Astrocyte (in vitro differentiated cells and primary cell): ENCODE data around the gene SPOCK1. TPM values are rescaled to one million over a fixed set of nuclear protein-coding genes. Genes with fewer than 3 reads are reported as not detected.

Experiments
- DNase-seq: peaks from one replicate; pipeline ENCODE4 v3.0.0-alpha.2; 2010; ENCODE audit warnings: low read depth
- FAIRE-seq: peaks from 2 replicates; lab custom pipeline; 2011; peaks lifted over from hg19 to GRCh38; lab: Jason Lieb, UNC
- H2AFZ ChIP-seq: 2 replicates; pipeline ENCODE4 v1.6.0; 2012; ENCODE audit warnings: low read depth, low read length, inconsistent platforms
- H3K27ac ChIP-seq: 2 replicates; pipeline ENCODE4 v1.5.1; 2011; ENCODE audit warnings: low read depth, low read length, inconsistent platforms
- H3K27me3 ChIP-seq: 2 replicates; pipeline ENCODE4 v1.6.0; 2011; ENCODE audit warnings: low read length, inconsistent platforms; ENCODE audit not compliant: insufficient read depth
- H3K36me3 ChIP-seq: 2 replicates; pipeline ENCODE4 v1.5.1; 2011; ENCODE audit warnings: low read length, inconsistent platforms; ENCODE audit not compliant: insufficient read depth
- H3K4me1 ChIP-seq: 2 replicates; pipeline ENCODE4 v1.5.1; 2011; ENCODE audit warnings: low read length, inconsistent platforms; ENCODE audit not compliant: insufficient read depth
- H3K4me2 ChIP-seq: 2 replicates; pipeline ENCODE4 v1.6.0; 2012; ENCODE audit warnings: low read length, inconsistent platforms
- H3K4me3 ChIP-seq: 2 replicates; pipeline ENCODE4 v1.5.1; 2011; ENCODE audit warnings: low read depth, mild to moderate bottlenecking, low read length, inconsistent platforms; ENCODE audit not compliant: insufficient read depth
- H3K79me2 ChIP-seq: 2 replicates; pipeline ENCODE4 v1.6.0; 2012; ENCODE audit warnings: mild to moderate bottlenecking, low read length, inconsistent platforms; ENCODE audit not compliant: insufficient read depth
- H3K9ac ChIP-seq: 2 replicates; pipeline ENCODE4 v1.6.0; 2012; ENCODE audit warnings: mild to moderate bottlenecking, low read length, inconsistent platforms
- H3K9me3 ChIP-seq: 2 replicates; pipeline ENCODE4 v1.5.1; 2012; ENCODE audit warnings: low read depth, mild to moderate bottlenecking, low read length, inconsistent platforms; ENCODE audit not compliant: insufficient read depth
- H4K20me1 ChIP-seq: 2 replicates; pipeline ENCODE4 v1.6.0; 2012; ENCODE audit warnings: low read length, inconsistent platforms; ENCODE audit not compliant: insufficient read depth
- H3K27ac Mint-ChIP-seq: one replicate; pipeline ENCODE4 v1.8.0; 2021; ENCODE audit warnings: mild to moderate bottlenecking, mixed read lengths; ENCODE audit not compliant: unreplicated experiment
- H3K27me3 Mint-ChIP-seq: one replicate; pipeline ENCODE4 v1.8.0; 2021; ENCODE audit warnings: low read depth, mixed read lengths; ENCODE audit not compliant: unreplicated experiment
- H3K36me3 Mint-ChIP-seq: one replicate; pipeline ENCODE4 v1.8.0; 2021; ENCODE audit warnings: low read depth, mixed read lengths; ENCODE audit not compliant: unreplicated experiment
- H3K4me1 Mint-ChIP-seq: one replicate; pipeline ENCODE4 v1.8.0; 2021; ENCODE audit warnings: low read depth, mixed read lengths; ENCODE audit not compliant: unreplicated experiment
- H3K4me3 Mint-ChIP-seq: one replicate; pipeline ENCODE4 v1.8.0; 2021; ENCODE audit warnings: mild to moderate bottlenecking, moderate library complexity, mixed read lengths; ENCODE audit not compliant: unreplicated experiment
- H3K9me3 Mint-ChIP-seq: one replicate; pipeline ENCODE4 v1.8.0; 2021; ENCODE audit warnings: mild to moderate bottlenecking, mixed read lengths; ENCODE audit not compliant: unreplicated experiment
- EZH2 ChIP-seq: IDR thresholded peaks from 2 replicates; pipeline ENCODE4 v1.6.1; 2012; ENCODE audit warnings: mild to moderate bottlenecking, low read length, inconsistent platforms; ENCODE audit not compliant: insufficient read depth
- total RNA-seq: library from RNA; stranded (reverse); gene quantifications from 2 replicates; pipeline ENCODE4 v1.2.1, GENCODE V29; 2021
- TF ChIP-seq, protein P1 (sequence below): IDR thresholded peaks from 2 replicates; pipeline ENCODE4 v1.5.1; 2011; ENCODE audit warnings: low read depth, mild to moderate bottlenecking, inconsistent platforms, low read length, moderate library complexity; ENCODE audit not compliant: insufficient read depth

The SPOCK1 gene
- total RNA-seq, 1 donor from 2014 or later = 53.5 TPM

DNA sequence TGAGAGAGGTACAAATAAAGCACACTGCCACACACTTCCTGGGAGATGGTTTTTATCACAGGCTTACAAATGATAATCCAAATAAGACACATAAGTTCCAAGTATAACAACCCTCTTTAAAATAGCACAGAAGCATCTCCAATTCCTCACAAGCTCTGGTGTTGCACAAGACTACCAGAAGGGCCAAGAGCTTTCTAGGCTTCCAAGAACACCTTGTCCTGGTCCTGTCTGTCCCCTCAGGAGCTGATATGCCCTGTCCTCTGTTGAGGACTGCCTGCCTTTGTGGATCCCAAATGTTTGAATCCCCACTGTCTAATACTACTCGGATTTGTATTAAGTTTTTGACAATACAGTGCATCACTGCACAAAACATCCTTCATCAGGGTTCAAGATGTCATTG, 110.1 kb downstream of the SPOCK1 start:
- Histone ChIP-seq H4K20me1 (peaks cover 44% of the 10 kb centered on the region), H3K4me3 (no peak overlapping the region), H3K36me3 (no peaks in the 10 kb centered on the region), H3K79me2 (peaks cover 49% of the 10 kb centered on the region), H3K9ac (no peak overlapping the region), H3K4me1 (no peaks in the 10 kb centered on the region), H3K27ac (no peak overlapping the region), H3K4me2 (no peak overlapping the region), H2AFZ (no peak overlapping the region), H3K9me3 (no peaks in the 10 kb centered on the region), H3K27me3 (no peaks in the 10 kb centered on the region)
- H3K9me3 Mint-ChIP-seq = peaks cover 3% of the 10 kb centered on the region
- H3K27ac Mint-ChIP-seq = no peak overlapping the region
- FAIRE-seq (no peak), DNase-seq (no peak)
- no peak overlapping the region for H3K4me3 Mint-ChIP-seq
- H3K36me3 Mint-ChIP-seq = no peaks in the 10 kb centered on the region
- TF ChIP-seq, protein P1, sequence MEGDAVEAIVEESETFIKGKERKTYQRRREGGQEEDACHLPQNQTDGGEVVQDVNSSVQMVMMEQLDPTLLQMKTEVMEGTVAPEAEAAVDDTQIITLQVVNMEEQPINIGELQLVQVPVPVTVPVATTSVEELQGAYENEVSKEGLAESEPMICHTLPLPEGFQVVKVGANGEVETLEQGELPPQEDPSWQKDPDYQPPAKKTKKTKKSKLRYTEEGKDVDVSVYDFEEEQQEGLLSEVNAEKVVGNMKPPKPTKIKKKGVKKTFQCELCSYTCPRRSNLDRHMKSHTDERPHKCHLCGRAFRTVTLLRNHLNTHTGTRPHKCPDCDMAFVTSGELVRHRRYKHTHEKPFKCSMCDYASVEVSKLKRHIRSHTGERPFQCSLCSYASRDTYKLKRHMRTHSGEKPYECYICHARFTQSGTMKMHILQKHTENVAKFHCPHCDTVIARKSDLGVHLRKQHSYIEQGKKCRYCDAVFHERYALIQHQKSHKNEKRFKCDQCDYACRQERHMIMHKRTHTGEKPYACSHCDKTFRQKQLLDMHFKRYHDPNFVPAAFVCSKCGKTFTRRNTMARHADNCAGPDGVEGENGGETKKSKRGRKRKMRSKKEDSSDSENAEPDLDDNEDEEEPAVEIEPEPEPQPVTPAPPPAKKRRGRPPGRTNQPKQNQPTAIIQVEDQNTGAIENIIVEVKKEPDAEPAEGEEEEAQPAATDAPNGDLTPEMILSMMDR = no peak
- TF ChIP-seq EZH2 = no peak
- no peaks in the 10 kb centered on the region for H3K4me1 Mint-ChIP-seq
- H3K27me3 Mint-ChIP-seq = peaks cover 21% of the 10 kb centered on the region

DNA sequence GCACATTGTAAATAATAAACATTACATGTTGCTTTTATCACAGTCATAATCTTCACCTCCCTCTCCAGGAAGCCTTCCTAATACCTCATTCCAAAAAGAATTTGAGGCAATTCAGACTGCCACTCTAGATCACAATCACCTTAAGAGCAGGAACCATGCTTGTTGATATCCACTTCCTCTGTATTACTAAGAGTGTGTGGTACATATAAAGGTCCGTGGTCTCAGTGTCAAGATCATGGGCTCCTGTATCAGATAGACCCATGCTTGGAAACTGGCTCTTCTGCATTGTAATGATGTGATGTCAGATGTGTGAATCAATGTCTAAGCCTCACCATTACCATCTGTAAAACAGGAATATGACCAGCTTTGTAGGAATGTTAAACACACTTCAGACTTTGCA, 114.1 kb downstream of the SPOCK1 start:
- FAIRE-seq (no peak), DNase-seq (no peak)
- no peaks in the 10 kb centered on the region for H3K36me3 Mint-ChIP-seq
- no peaks in the 10 kb centered on the region for H3K36me3 ChIP-seq
- H3K27me3 Mint-ChIP-seq = peaks cover 13% of the 10 kb centered on the region
- H3K9me3 Mint-ChIP-seq = peaks cover 18% of the 10 kb centered on the region
- TF ChIP-seq, protein P1 = no peak
- TF ChIP-seq EZH2 = no peak
- no peak overlapping the region for H3K27ac ChIP-seq
- peaks cover 62% of the 10 kb centered on the region for H3K79me2 ChIP-seq
- no peak overlapping the region for H3K27ac Mint-ChIP-seq
- H2AFZ ChIP-seq = no peak overlapping the region
- no peak overlapping the region for H3K9ac ChIP-seq
- no peak overlapping the region for H3K4me3 ChIP-seq
- no peak overlapping the region for H3K4me3 Mint-ChIP-seq
- peaks cover 6% of the 10 kb centered on the region for H3K9me3 ChIP-seq
- H3K27me3 ChIP-seq = no peaks in the 10 kb centered on the region
- no peak overlapping the region for H3K4me2 ChIP-seq
- H4K20me1 ChIP-seq = peaks cover 47% of the 10 kb centered on the region
- no peaks in the 10 kb centered on the region for H3K4me1 ChIP-seq
- no peaks in the 10 kb centered on the region for H3K4me1 Mint-ChIP-seq

DNA sequence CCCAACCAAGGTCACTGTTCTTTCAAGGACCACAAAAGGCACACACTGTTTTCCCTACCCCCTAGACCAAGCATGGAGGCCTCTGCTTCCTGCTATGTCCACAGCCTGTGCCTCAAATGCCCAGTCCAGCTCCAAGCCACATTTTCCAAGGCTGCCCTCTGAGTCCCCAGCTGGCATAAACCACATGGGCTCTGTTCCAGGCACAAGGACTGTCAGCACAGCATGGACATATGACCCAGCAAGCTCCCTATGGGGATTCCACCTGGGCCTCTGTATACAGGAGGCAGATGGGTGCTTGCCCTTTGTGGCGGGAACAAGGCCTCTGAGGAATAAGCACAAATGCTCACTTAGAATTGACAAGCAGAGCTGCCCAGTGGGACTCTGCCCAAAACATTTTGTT, 115.2 kb downstream of the SPOCK1 start:
- H2AFZ ChIP-seq = no peak overlapping the region
- no peaks in the 10 kb centered on the region for H3K4me1 ChIP-seq
- H3K9me3 Mint-ChIP-seq = peaks cover 18% of the 10 kb centered on the region
- no peak overlapping the region for H3K4me3 ChIP-seq
- no peak overlapping the region for H3K27ac ChIP-seq
- no peaks in the 10 kb centered on the region for H3K36me3 Mint-ChIP-seq
- no peak overlapping the region for H3K9ac ChIP-seq
- no peak overlapping the region for H3K27ac Mint-ChIP-seq
- no peaks in the 10 kb centered on the region for H3K27me3 ChIP-seq
- no peak for FAIRE-seq
- H3K9me3 ChIP-seq = peaks cover 6% of the 10 kb centered on the region
- H4K20me1 ChIP-seq = peaks cover 45% of the 10 kb centered on the region
- TF ChIP-seq, protein P1 = no peak
- TF ChIP-seq EZH2 = no peak
- no peaks in the 10 kb centered on the region for H3K4me1 Mint-ChIP-seq
- H3K79me2 ChIP-seq = peaks cover 53% of the 10 kb centered on the region
- H3K36me3 ChIP-seq = no peaks in the 10 kb centered on the region
- no peak for DNase-seq
- no peak overlapping the region for H3K4me2 ChIP-seq
- peaks cover 5% of the 10 kb centered on the region for H3K27me3 Mint-ChIP-seq
- no peak overlapping the region for H3K4me3 Mint-ChIP-seq
